COLO829 (cell line): ENCODE results near the gene TMEM163.

Source experiments
- DNase-seq: peaks from one replicate; pipeline ENCODE4 v3.0.0; 2012; ENCODE audit warnings: low spot score

The TMEM163 gene

DNA sequence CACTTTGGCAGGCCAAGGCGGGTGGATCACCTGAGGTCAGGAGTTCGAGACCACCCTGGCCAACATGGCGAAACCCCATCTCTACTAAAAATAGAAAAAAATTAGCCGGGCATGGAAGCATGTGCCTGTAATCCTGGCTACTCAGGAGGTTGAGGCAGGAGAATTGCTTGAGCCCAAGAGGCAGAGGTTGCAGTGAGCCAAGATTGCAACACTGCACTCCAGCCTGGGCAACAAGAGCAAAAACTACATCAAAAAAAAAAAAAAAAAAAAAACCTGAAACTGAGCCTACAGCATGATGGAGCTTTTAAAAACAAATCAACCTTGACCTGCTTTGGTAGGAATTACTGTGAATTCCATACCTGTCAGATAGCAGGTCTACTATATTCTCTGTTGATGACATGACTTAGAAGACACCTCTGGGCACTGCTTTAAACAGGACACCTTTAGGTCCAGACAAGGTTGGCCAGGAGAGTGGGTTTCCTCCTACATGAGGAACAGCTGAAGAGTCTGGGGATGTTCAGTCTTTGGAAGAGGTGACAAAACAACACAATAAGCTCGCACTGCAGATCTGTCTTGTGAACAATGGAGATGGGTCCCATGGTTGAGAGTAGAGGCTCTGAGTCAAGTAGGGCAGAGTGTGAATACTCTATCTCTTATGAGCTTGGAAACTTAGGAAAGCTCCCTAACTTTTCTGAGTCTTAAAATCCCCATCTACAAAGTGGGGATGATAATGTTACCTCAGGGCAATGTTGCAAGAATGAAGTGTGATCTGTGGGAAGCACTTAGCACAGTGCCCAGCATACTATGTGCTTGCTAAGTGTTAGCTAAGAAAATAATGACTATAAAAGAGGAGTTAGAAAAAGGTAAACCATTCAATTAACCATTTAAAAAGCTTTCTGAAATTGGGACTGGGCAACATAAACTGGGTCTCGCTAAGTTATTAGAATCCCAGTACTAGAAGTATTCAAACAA lies 25.2 kb downstream of the TMEM163 start:
- no peak for DNase-seq

DNA sequence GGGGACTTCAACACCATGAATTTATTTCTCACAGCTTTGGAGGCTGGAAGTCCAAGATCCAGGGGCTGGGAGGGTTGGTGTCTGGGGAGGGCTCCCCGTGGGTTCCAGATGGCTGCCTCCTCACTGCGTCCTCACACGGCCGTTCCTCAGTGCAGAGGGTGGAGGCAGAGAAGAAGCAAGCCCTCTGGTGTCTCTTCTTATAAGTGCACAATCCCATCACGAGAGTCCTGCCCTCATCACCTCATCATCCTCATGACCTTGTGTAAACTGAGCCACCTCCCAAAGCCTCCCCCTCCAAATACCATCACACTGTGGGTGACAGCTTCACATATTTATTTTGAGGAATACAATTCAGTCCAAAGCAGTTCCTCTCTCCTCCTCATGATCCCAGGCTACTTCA lies 26.3 kb downstream of the TMEM163 start:
- no peak for DNase-seq

DNA sequence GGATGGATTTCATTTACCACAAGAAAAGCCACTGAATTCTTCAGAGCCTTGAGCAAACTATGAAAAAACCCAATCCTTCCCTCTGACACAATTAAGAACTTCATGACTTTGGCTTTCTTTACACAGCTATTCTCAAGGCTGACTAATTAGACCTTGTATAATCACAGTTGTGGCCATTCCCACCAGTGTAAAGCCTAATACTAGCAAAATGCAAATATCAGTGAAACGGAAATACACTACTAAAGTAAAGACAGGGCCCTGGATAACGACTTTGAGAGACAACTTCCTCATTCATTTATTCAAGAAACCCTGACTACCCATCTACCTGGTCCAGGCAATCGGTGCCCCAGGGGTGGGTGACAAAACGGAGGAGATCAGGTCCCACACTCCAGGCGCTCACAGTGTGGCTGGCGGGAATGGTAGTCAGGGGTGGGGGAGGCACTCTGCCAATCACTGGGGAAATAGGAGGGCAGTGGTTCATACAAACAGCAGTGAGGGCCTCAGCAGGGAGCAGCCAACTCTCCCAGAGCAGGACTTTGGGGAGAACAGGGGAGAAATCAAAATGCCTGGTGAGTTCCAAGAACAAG lies 28.1 kb downstream of the TMEM163 start:
- no peak for DNase-seq

- no peak for DNase-seq
Observed at GRCh38 chr2:134689315-134689714, 29.5 kb downstream of the TMEM163 start.

DNA sequence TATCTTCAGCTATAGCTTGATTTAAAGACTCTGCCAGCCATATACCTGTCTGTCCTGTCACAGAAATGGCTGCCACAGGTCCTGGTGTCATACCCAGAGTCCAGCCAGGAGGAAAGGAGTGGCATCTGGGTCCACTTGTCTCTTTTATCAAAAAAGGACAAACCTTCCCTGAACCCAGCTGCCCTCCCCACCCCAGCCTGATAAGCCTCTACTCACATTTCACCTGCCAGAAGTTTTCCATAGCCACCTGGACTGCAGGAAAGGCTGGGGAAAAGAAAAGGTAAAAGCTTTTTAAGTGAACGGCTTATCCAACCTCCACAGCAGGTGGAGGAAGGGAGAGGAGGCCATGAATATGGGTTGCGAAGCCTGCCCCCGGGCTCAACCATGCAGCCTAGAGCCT lies 32.8 kb downstream of the TMEM163 start:
- no peak for DNase-seq

DNA sequence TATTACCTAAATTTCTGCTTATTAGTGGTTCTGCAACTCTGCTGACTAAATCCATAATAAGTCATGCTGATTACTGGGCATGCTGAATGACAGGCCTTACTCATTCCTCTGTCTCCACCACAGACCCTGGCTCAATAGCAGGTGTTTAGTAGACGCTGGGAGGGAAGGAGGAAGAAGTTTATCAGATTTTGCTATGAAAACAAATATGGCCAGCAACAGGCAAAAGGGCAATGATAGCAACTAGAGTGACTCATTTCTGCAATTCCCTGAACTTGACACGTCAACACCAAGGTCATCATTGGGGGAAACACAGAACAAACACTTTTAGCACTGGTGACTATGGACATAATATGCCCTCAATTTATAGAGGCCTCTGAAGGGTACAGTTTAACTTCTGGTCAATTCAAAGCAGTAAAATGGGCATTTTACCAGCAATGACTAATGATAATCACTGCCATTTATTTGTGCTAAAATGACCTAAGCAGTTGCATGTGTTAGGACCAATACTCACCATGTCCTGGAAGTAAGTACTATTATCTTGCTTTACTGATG lies 35.2 kb downstream of the TMEM163 start:
- DNase-seq = no peak

GRCh38 chr2:134682726-134683125 lies 36.1 kb downstream of the TMEM163 start:
- DNase-seq = no peak

DNA sequence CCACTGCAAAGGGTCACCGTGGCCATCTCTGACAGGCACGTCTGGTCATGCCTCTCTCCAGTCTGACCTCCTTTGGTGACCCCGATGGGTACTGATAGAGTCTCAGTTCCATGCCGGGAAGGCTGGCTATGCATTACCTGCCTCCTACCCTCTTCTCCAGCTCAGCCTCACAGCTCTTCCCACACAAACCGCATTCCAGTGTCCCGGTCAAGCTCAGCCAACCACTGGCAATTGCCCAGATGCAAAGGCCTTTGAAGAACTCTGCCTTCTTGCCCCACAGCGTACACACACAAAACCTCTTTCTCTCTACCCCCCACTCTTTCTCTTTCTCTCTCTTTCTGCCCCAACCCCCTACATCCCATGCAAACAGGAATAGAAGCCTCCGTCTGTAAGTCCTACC lies 37.6 kb downstream of the TMEM163 start:
- no peak for DNase-seq

DNA sequence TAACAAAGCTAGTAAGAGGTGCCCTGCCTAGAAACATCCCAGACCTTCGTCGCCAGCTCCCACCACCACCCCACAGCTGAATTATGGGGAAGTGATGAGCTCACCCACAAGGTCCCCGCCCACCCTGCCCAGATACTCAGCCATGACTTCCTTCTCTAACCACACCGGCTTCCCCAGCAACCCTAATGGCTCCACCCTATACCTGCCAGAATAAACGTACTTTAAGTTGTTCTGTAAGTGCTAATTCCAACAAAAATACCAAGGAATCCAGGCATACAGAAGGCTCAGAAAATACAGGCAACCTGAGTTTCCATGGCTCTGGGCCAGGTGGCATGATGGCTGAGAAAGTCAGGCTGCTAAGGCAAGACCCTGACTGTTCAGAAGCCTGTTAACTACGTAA lies 39.1 kb downstream of the TMEM163 start:
- no peak for DNase-seq

- DNase-seq = no peak
Observed at GRCh38 chr2:134679294-134679693, 39.5 kb downstream of the TMEM163 start.

- no peak for DNase-seq
Observed at GRCh38 chr2:134677856-134678756, 40.7 kb downstream of the TMEM163 start.

DNA sequence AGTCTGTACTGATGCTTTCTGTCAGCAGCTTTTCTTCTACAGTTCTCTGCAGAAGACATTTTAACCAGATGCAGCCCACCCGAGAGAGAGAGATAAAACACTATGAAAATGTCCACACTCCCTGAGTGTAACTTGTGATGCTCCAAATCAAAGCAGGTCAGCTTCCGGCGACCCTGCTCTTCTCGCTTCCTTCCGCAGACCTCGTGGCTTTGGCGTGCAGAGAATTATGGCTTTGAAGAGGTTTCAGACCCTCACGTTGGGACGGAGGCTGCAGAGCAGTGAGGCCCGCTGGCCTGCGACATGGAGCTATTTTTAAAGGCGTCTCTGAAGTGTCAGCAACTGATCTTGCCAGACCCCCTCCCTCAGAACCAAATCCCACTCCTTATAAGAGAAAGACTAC lies 41.8 kb downstream of the TMEM163 start:
- no peak for DNase-seq

GRCh38 chr2:134675314-134675713 lies 43.5 kb downstream of the TMEM163 start:
- DNase-seq = no peak

GRCh38 chr2:134674687-134675086 lies 44.1 kb downstream of the TMEM163 start:
- no peak for DNase-seq

- no peak for DNase-seq
Observed at GRCh38 chr2:134671513-134671912, 47.3 kb downstream of the TMEM163 start.

GRCh38 chr2:134670955-134671354 lies 47.8 kb downstream of the TMEM163 start:
- DNase-seq = no peak

GRCh38 chr2:134669731-134670669 lies 48.8 kb downstream of the TMEM163 start:
- DNase-seq = no peak

DNA sequence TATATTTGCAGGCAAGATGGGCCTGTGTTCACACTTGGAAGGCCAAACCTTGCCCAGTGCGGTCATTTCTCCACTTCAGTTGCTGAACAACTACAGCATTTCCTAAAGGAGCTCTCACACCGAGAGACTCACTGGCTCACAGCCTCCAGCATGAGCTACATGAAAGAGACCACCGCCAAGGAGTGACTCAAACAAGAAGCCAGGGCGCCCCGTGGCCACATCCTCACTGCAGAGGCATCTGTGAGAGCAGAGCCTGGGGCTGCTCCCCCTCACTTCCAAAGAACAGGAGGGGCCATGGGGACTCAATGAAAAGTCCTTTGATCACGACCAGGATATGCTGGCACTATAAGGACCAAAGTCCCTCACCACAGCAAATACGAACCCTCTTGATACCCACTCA lies 50.0 kb downstream of the TMEM163 start:
- DNase-seq = no peak

DNA sequence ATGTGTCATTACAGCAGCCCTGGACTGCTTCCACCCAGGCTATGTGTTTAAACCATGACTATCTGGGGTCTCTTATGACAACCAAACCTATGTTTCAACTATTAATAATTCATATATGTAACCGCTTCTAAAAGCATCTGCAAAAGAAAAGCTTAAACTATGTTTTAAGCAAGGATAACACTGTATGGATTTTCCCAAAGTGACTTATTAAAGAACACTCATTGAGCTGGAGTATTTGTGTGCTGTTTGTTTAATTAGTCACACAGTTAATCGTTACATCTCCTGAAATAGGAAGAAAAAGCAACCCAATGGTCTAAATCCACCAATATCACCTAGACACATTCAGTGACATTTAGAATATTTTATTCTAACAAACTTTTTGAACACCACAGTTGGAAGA lies 51.3 kb downstream of the TMEM163 start:
- DNase-seq = no peak

DNA sequence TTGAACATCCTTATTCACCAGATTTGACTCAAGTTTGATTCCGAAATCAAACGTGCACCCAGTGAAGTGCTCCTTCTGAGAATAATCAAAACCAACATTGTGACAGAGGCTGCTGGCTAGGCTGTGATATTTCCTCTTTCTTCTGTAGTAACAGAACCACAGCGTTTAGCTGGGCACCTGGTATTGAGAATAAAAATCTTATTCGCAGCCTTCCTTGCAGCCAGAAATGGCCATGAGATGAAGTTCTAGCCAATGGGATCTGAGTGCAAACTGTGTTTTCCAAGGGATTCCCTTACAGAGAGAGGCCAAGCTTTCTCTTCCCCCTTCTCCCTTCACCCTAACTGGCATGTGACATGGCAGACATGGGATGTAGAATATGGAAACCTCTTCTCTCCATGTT lies 51.7 kb downstream of the TMEM163 start:
- no peak for DNase-seq
